ENCODE data around the gene TMOD1. TPM values are rescaled to one million over a fixed set of nuclear protein-coding genes. Genes with fewer than 3 reads are reported as not detected.
"Not testable (repeated sequence)": the region's sequence is repeated elsewhere in the genome, so short reads cannot be mapped to it uniquely, and the experiment has no call there.

Gene TMOD1
- total RNA-seq, result 10.6 TPM

- ATAC-seq (peak; percentile 90), DNase-seq (ENCODE audit: low spot score) (peak; percentile 85)
These were observed at the start of gene TMOD1 for GRCh38 chr9:97501177-97501971. Gene TMOD1 (plus strand): TSS chr9:97501666. CDS start chr9:97524189, 22,523 bp downstream.

- DNase-seq (ENCODE audit: low spot score); ATAC-seq: not testable (repeated sequence)
These were observed 47.9 kb upstream of the TMOD1 start for GRCh38 chr9:97453573-97453972.

GRCh38 chr9:97456841-97457240 is 44.6 kb upstream of the TMOD1 start:
- not testable (repeated sequence) for ATAC-seq; DNase-seq (ENCODE audit: low spot score)

GRCh38 chr9:97459326-97459725 is 42.1 kb upstream of the TMOD1 start:
- ATAC-seq (no peak), DNase-seq (ENCODE audit: low spot score) (no peak)

- ATAC-seq, result peak; percentile 38
- no peak for DNase-seq (ENCODE audit: low spot score)
These were observed 39.3 kb upstream of the TMOD1 start for GRCh38 chr9:97462159-97462558.

GRCh38 chr9:97462914-97463313 is 38.6 kb upstream of the TMOD1 start:
- no peak for DNase-seq (ENCODE audit: low spot score)
- no peak for ATAC-seq

GRCh38 chr9:97468658-97469448 is 32.6 kb upstream of the TMOD1 start:
- DNase-seq (ENCODE audit: low spot score), result peak; percentile 89
- ATAC-seq, result peak; percentile 98

- ATAC-seq (peak; percentile 70), DNase-seq (ENCODE audit: low spot score) (peak; percentile 49)
These were observed 31.4 kb upstream of the TMOD1 start for GRCh38 chr9:97470076-97470475.

- no peak for ATAC-seq
- no peak for DNase-seq (ENCODE audit: low spot score)
These were observed 27.7 kb upstream of the TMOD1 start for GRCh38 chr9:97473717-97474116.

- no peak for DNase-seq (ENCODE audit: low spot score)
- ATAC-seq, result no peak
These were observed 27.0 kb upstream of the TMOD1 start for GRCh38 chr9:97474372-97474925.

- DNase-seq (ENCODE audit: low spot score) (no peak), ATAC-seq (no peak)
These were observed 26.4 kb upstream of the TMOD1 start for GRCh38 chr9:97475059-97475458.

GRCh38 chr9:97478301-97478981 is 23.0 kb upstream of the TMOD1 start:
- DNase-seq (ENCODE audit: low spot score), result peak; percentile 71
- peak; percentile 86 for ATAC-seq

- ATAC-seq, result peak; percentile 18
- DNase-seq (ENCODE audit: low spot score), result no peak
These were observed 21.8 kb upstream of the TMOD1 start for GRCh38 chr9:97479496-97480159.

- DNase-seq (ENCODE audit: low spot score), result no peak
- ATAC-seq, result peak; percentile 56
These were observed 21.3 kb upstream of the TMOD1 start for GRCh38 chr9:97480174-97480573.

- DNase-seq (ENCODE audit: low spot score) (no peak), ATAC-seq (no peak)
These were observed 20.7 kb upstream of the TMOD1 start for GRCh38 chr9:97480749-97481148.

GRCh38 chr9:97484134-97484533 is 17.3 kb upstream of the TMOD1 start:
- ATAC-seq, result peak; percentile 62
- peak; percentile 60 for DNase-seq (ENCODE audit: low spot score)

GRCh38 chr9:97487107-97487506 is 14.4 kb upstream of the TMOD1 start:
- ATAC-seq, result peak; percentile 86

GRCh38 chr9:97487861-97488260 is 13.6 kb upstream of the TMOD1 start:
- DNase-seq (ENCODE audit: low spot score), result no peak
- no peak for ATAC-seq

More at GRCh38 chr9:97487107-97487506, 14.4 kb upstream of the TMOD1 start:
- no peak for DNase-seq (ENCODE audit: low spot score)

GRCh38 chr9:97491216-97491999 is 10.1 kb upstream of the TMOD1 start:
- ATAC-seq (no peak), DNase-seq (ENCODE audit: low spot score) (no peak)
